Erythroblast (primary cell): ENCODE results near the gene ALDH3B1.

Experiments used
- GATA1 ChIP-seq: IDR thresholded peaks from 2 replicates; pipeline ENCODE4 v1.6.1; 2011; ENCODE audit warnings: low read depth, mild to moderate bottlenecking, control low read depth, low read length, moderate library complexity
- POLR2A ChIP-seq: IDR thresholded peaks from 2 replicates; pipeline ENCODE4 v1.6.1; 2011; ENCODE audit warnings: mild to moderate bottlenecking, low read length

- TF ChIP-seq POLR2A, result peak; percentile 49
- TF ChIP-seq GATA1, result no peak
Observed at GRCh38 chr11:68014157-68014946, 4.2 kb downstream of the ALDH3B1 start.
